CD4-positive, alpha-beta memory T cell (primary cell): ENCODE measurements around the gene TRIM39. TPM values are rescaled to one million over a fixed set of nuclear protein-coding genes. Genes with fewer than 3 reads are reported as not detected.

Source experiments
- CTCF ChIA-PET: fragments of 350-600 bp; sonication (Branson Sonifier 250); formaldehyde crosslinking; loops from one replicate; lab custom pipeline; 2021; ENCODE audit warnings: inconsistent platforms; ENCODE audit not compliant: partially characterized antibody; lab: Charles Lee
- POLR2A ChIA-PET: fragments of 350-600 bp; sonication (Branson Sonifier 250); formaldehyde crosslinking; loops from one replicate; lab custom pipeline; 2021; ENCODE audit not compliant: partially characterized antibody; lab: Charles Lee
- DNase-seq, 5 donors: peaks; one replicate each; pipeline versions ENCODE4 v3.0.0 to v3.0.0-alpha.2; 2020 to 2022; ENCODE audit warnings: mixed read lengths in 1 of 5
- H3K27ac ChIP-seq: one replicate; pipeline ENCODE4 v1.7.0; 2013; ENCODE audit warnings: low read depth, low read length
- H3K27me3 ChIP-seq: 2 replicates; pipeline ENCODE4 v1.7.0; 2013; ENCODE audit warnings: mild to moderate bottlenecking, low read length, moderate library complexity; ENCODE audit not compliant: insufficient read depth
- H3K36me3 ChIP-seq: 2 replicates; pipeline ENCODE4 v1.7.0; 2013; ENCODE audit warnings: mild to moderate bottlenecking, low read length, moderate library complexity; ENCODE audit not compliant: insufficient read depth
- H3K4me1 ChIP-seq: 2 replicates; pipeline ENCODE4 v1.7.0; 2013; ENCODE audit warnings: mild to moderate bottlenecking, low read length, moderate library complexity; ENCODE audit not compliant: insufficient read depth
- H3K4me3 ChIP-seq, 2 donors: one replicate each; pipeline ENCODE4 v1.7.0; 2013; ENCODE audit warnings: low read length in 2 of 2, mild to moderate bottlenecking in 1 of 2
- H3K9me3 ChIP-seq, 2 donors: one replicate each; pipeline ENCODE4 v1.7.0; 2013; ENCODE audit warnings: low read length in 2 of 2, control low read depth in 1 of 2; ENCODE audit not compliant: control insufficient read depth in 1 of 2
- H3K27ac Mint-ChIP-seq, 7 donors: one replicate each; pipeline ENCODE4 v1.8.0; 2020 to 2021; ENCODE audit warnings: mixed read lengths in 7 of 7, mild to moderate bottlenecking in 6 of 7, inconsistent platforms in 3 of 7, moderate library complexity in 3 of 7
- H3K27me3 Mint-ChIP-seq, 2 donors: one replicate each; pipeline ENCODE4 v1.8.0; 2020 to 2021; ENCODE audit warnings: mixed read lengths in 2 of 2
- H3K36me3 Mint-ChIP-seq, 2 donors: one replicate each; pipeline ENCODE4 v1.8.0; 2020 to 2021; ENCODE audit warnings: mixed read lengths in 2 of 2, inconsistent platforms in 1 of 2, mild to moderate bottlenecking in 1 of 2
- H3K4me1 Mint-ChIP-seq, 4 donors: one replicate each; pipeline ENCODE4 v1.8.0; 2020 to 2021; ENCODE audit warnings: mixed read lengths in 4 of 4, mild to moderate bottlenecking in 1 of 4
- H3K4me3 Mint-ChIP-seq, 8 donors: one replicate each; pipeline ENCODE4 v1.8.0; 2020 to 2021; ENCODE audit warnings: mixed read lengths in 8 of 8, mild to moderate bottlenecking in 7 of 8, moderate library complexity in 6 of 8, inconsistent platforms in 3 of 8
- H3K9me3 Mint-ChIP-seq, 8 donors: one replicate each; pipeline ENCODE4 v1.8.0; 2020 to 2021; ENCODE audit warnings: mixed read lengths in 8 of 8, mild to moderate bottlenecking in 5 of 8, inconsistent platforms in 3 of 8, moderate library complexity in 1 of 8
- intact Hi-C: fragments of 100-400 bp; cut with micrococcal nuclease; formaldehyde crosslinking; loops from one replicate; pipeline ENCODE4 v1.15.1; 2023
- polyA plus RNA-seq, 2 donors: library from polyadenylated mRNA; unstranded; fragments of 300-500 nt; fragmentation: Illumina TruSeq; gene quantifications; one replicate each; pipeline ENCODE4 v1.2.3, GENCODE V29; 2021
- total RNA-seq, 2 experiments: library from RNA; stranded (reverse); gene quantifications; one replicate each; pipeline ENCODE4 v1.2.3, GENCODE V29; 2021

TRIM39 gene
- total and polyA plus RNA-seq, 4 experiments from 2014 or later = 6.9 to 30.9 (median 23.1) TPM

DNA sequence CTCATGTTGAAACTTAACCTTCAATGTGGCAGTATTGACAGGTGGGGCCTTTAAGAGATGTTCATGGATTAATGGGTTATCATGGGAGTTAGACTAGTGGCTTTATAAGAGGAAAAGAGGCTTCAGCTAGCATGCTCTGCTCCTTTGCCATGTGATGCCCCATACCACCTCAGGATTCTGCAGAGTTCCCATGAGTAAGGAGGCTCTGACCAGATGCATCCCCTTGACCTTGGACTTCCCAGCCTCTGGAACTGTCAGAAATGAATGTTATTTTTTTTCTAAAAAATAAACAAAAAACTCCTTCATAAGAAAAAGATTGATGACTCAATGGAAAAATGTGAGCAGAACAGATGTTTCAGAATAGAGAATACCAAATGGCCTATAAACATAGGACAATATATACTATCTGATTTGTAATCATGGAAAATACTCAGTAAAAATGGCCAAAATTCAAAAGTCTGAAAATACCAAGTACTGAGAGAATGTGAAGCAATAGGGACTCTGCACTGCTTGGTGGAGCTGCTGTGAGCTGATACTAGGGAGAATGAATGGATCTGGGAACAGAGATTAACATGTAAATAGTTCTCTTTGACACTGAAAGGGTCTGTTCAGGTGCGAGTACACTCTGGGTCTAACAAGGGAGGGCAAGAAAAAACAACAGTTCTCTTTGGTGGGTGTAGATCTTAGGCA, 7.4 kb upstream of the TRIM39 start:
- Histone ChIP-seq H3K4me1 (peaks cover 72% of the 10 kb centered on the region), H3K27ac (no peak overlapping the region), H3K36me3 (peaks cover 3% of the 10 kb centered on the region), H3K4me3 (no peak overlapping the region), H3K9me3 (no peaks in the 10 kb centered on the region), H3K27me3 (no peaks in the 10 kb centered on the region)
- no peaks in the 10 kb centered on the region for H3K9me3 Mint-ChIP-seq
- peaks cover 27 to 43% of the 10 kb centered on the region in 2 donors for H3K36me3 Mint-ChIP-seq
- peak overlapping the region in 4 of 8 donors; percentile 2 to 16 (median 10) for H3K4me3 Mint-ChIP-seq
- CTCF ChIA-PET = no interaction called here
- no peaks in the 10 kb centered on the region for H3K27me3 Mint-ChIP-seq
- peaks cover 50 to 93% (median 70%) of the 10 kb centered on the region in 4 donors for H3K4me1 Mint-ChIP-seq
- DNase-seq = no peak
- intact Hi-C loops = no loop called here
- POLR2A ChIA-PET = interaction anchor here (1.1 kb wide), 1 partner anchor 16 kb away, joined by 3 read pairs; no protein-coding TSS in a partner anchor
- H3K27ac Mint-ChIP-seq = peak overlapping the region in 6 of 7 donors; percentile 3 to 80 (median 69)

DNA sequence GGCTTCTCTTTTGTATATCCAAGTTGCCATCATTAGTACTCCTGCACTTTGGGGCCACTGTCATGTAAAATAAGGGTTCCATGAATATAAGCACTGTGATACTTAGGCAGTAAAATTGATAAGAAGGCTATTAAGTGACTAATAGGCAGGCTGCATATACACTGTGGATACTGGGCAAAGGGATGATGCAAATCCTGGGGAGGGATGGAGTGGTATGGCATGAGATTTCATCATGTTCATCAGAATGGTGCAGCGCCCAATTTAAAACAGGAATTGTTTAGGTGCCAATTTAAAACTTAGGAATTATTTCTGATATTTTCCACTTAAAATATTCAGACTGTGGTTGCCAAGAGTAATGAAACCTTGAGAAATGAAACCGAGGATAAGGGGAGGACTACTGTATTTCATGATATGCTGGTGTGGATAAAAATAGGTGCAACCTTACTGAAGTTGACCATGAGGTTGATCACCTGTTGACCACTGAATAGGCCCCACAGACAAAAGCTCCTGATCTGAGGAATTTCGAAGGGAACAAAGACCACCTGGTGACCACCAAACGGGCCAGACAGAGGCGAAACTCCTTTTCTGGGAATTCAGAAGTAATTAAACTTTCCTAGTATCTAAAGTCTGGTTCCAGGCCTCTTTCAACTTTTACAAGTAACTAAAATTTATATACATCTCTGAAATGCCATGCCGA, 4.9 kb upstream of the TRIM39 start:
- Mint-ChIP-seq H3K9me3 (no peaks in the 10 kb centered on the region), H3K4me1 (peaks cover 59 to 96% (median 72%) of the 10 kb centered on the region in 4 donors), H3K27ac (peak overlapping the region; percentile 44 to 97 (median 83)), H3K36me3 (peaks cover 8 to 35% of the 10 kb centered on the region in 2 donors), H3K27me3 (no peaks in the 10 kb centered on the region), H3K4me3 (peak overlapping the region; percentile 7 to 83 (median 63))
- Histone ChIP-seq H3K9me3 (no peaks in the 10 kb centered on the region), H3K27ac (peak overlapping the region; percentile 8), H3K4me1 (peaks cover 80% of the 10 kb centered on the region), H3K4me3 (no peak overlapping the region), H3K27me3 (no peaks in the 10 kb centered on the region), H3K36me3 (no peaks in the 10 kb centered on the region)
- CTCF ChIA-PET = no interaction called here
- POLR2A ChIA-PET = interaction anchor here (0.8 kb wide), 1 partner anchor 10 kb away, joined by 3 read pairs; no protein-coding TSS in a partner anchor
- intact Hi-C loops = no loop called here
- DNase-seq = no peak

DNA sequence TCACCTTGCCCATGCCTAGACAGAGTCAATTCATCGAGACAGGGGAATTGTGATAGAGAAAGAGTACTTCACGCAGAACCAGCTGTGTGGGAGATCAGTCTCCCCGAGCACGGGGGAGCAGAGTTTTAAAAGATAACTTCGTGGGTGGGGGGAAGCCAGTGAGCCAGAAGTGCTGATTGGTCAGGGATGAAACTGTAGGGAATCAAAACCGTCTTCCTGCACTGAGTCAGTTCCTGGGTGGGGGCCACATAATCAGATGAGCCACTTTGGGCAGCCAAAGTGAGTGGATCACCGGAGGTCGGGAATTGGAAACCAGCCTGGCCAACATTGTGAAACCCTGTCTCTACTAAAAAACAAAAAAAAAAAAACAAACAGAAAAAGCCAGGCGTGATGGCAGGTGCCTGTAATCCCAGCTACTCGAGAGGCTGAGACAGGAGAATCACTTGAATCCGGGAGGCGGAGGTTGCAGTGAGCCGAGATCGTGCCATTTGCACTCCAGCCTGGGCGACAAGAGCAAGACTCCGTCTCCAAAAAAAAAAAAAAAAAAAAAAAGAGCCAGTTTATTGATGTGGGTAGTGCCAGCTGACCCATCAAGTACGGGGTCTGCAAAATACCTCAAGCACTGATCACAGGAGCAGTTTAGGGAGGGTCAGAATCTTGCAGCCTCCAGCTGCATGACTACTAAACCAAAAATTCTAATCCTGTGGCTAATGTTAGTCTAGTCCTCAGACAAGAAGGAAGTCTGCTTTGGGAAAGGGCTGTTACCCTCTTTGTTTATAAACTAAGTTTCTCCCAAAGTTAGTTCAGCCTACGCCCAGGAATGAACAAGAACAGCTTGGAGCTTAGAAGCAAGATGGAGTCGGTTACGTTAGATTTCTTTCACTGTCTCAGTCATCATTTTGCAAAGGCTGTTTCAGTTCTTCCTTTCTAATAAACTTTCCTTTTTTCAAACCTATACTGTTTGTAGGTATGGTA, 3.9 kb upstream of the TRIM39 start:
- peak overlapping the region; percentile 7 to 83 (median 70) for H3K4me3 Mint-ChIP-seq
- intact Hi-C loops = no loop called here
- ChIA-PET POLR2A (interaction anchor here (0.8 kb wide), 1 partner anchor 11 kb away, joined by 3 read pairs; no protein-coding TSS in a partner anchor), CTCF (no interaction called here)
- Histone ChIP-seq H3K27ac (peak overlapping the region; percentile 8), H3K4me1 (peaks cover 80% of the 10 kb centered on the region), H3K27me3 (no peaks in the 10 kb centered on the region), H3K4me3 (no peak overlapping the region), H3K36me3 (no peaks in the 10 kb centered on the region), H3K9me3 (no peaks in the 10 kb centered on the region)
- peaks cover 61 to 96% (median 73%) of the 10 kb centered on the region in 4 donors for H3K4me1 Mint-ChIP-seq
- peak overlapping the region; percentile 70 to 97 (median 87) for H3K27ac Mint-ChIP-seq
- DNase-seq = peak in 1 of 5 donors; percentile 39
- peaks cover 5 to 37% of the 10 kb centered on the region in 2 donors for H3K36me3 Mint-ChIP-seq
- H3K9me3 Mint-ChIP-seq = no peaks in the 10 kb centered on the region
- H3K27me3 Mint-ChIP-seq = no peaks in the 10 kb centered on the region

DNA sequence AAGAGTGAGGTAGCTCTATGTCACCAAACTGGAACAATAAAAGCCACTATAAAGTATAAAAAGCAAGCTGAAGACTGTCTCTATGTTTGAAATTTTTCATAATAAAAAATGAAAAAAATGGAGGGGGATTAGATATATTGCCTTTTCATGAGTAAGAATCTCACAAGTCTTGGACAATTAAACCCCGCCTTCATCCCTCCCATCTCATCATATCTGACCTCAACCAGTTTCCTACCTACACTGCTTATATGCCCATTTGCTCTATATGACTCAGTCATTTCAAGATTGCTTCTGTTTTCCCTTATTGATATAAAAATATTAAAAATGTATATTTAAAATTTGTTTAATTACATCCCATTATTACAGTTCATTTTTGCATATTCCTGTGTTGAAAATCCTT, 2.9 kb upstream of the TRIM39 start:
- Mint-ChIP-seq H3K9me3 (peaks cover 0 to under 1% (median 0%) of the 10 kb centered on the region in 8 donors), H3K36me3 (peaks cover 7 to 37% of the 10 kb centered on the region in 2 donors), H3K27ac (peak overlapping the region in 4 of 7 donors; percentile 63 to 100 (median 81)), H3K4me3 (peak overlapping the region in 4 of 8 donors; percentile 25 to 61 (median 42)), H3K4me1 (peaks cover 57 to 94% (median 72%) of the 10 kb centered on the region in 4 donors), H3K27me3 (no peaks in the 10 kb centered on the region)
- Histone ChIP-seq H3K27me3 (no peaks in the 10 kb centered on the region), H3K27ac (no peak overlapping the region), H3K4me3 (no peak overlapping the region), H3K4me1 (peaks cover 76% of the 10 kb centered on the region), H3K9me3 (no peaks in the 10 kb centered on the region), H3K36me3 (no peaks in the 10 kb centered on the region)
- ChIA-PET POLR2A (no interaction called here), CTCF (no interaction called here)
- DNase-seq = no peak
- intact Hi-C loops = no loop called here

DNA sequence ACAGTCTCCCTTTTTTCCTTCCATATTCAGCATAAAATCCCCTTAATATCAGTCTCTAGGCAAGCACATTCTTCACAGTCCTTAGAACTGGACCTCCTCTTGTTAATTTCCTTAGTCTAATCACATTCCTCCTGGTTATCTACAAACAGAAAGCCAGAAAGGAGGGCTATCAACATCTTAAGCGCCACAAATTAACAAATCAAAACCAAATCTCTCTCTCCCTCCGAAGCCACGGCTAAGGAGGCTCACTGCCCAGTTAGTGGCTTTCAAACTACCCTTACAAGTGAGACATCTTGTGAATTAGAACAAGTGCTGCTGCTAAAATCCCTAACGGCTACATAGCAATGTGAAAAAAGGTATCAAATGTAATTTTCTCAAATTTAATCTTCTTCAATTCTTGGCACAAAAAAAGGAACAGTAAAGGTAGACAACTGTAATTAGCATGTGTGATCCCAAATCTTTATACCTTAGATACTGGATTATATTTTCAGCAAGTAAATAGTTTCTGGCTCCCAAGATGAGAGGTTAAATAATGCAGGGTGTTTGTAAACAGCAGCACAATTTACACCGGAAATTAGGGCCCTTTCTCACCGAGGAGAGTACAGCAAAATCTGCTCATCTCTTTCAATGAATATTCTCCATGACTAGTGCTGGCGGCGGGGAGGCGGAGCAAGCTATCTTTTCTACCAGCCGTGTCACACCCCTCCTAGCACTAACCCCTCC, 1.4 kb upstream of the TRIM39 start:
- Histone ChIP-seq H3K4me1 (peaks cover 66% of the 10 kb centered on the region), H3K27me3 (no peaks in the 10 kb centered on the region), H3K9me3 (no peaks in the 10 kb centered on the region), H3K27ac (peak overlapping the region; percentile 99), H3K36me3 (peaks cover 11% of the 10 kb centered on the region), H3K4me3 (peak overlapping the region; percentile 68 to 82)
- DNase-seq = peak in 4 of 5 donors; percentile 85 to 95 (median 86)
- Mint-ChIP-seq H3K27ac (peak overlapping the region; percentile 97 to 100 (median 99)), H3K9me3 (peaks cover 0 to 2% (median 0%) of the 10 kb centered on the region in 8 donors), H3K27me3 (no peaks in the 10 kb centered on the region), H3K4me3 (peak overlapping the region; percentile 90 to 97 (median 93)), H3K4me1 (peaks cover 52 to 83% (median 66%) of the 10 kb centered on the region in 4 donors), H3K36me3 (peaks cover 10 to 38% of the 10 kb centered on the region in 2 donors)
- intact Hi-C loops = loop anchor here (5.0 kb wide), 1 partner anchor 232 kb away; the partner anchor contains the start of genes GNL1 and PRR3
- ChIA-PET CTCF (interaction anchor here (1.0 to 1.4 kb wide), 3 partner anchors 8 to 106 kb away, joined by 3 to 5 read pairs (median 3); no protein-coding TSS in a partner anchor), POLR2A (interaction anchor here (0.9 to 3.4 kb wide), 13 partner anchors 10 to 394 kb away, joined by 3 to 46 read pairs (median 4); partner anchors contain the start of genes POLR1H, RPP21 and TRIM26)
